GM19438 (cell line): Measurements from ENCODE around the gene MAST4.

Experiments
- ATAC-seq: cut with Tn5 transposase; IDR thresholded peaks from one replicate; pipeline ENCODE4 v1.9.1; 2021; ENCODE audit warnings: low read depth; ENCODE audit not compliant: unreplicated experiment

MAST4 gene

GRCh38 chr5:66603164-66603563 lies 7.0 kb downstream of the MAST4 start:
- ATAC-seq: no peak

- no peak for ATAC-seq
Observed at GRCh38 chr5:66603881-66604280, 7.7 kb downstream of the MAST4 start.

GRCh38 chr5:66606713-66607112 lies 10.5 kb downstream of the MAST4 start:
- ATAC-seq: no peak

GRCh38 chr5:66608501-66608900 lies 12.3 kb downstream of the MAST4 start:
- ATAC-seq: no peak

GRCh38 chr5:66609615-66610014 lies 13.4 kb downstream of the MAST4 start:
- ATAC-seq: no peak

DNA sequence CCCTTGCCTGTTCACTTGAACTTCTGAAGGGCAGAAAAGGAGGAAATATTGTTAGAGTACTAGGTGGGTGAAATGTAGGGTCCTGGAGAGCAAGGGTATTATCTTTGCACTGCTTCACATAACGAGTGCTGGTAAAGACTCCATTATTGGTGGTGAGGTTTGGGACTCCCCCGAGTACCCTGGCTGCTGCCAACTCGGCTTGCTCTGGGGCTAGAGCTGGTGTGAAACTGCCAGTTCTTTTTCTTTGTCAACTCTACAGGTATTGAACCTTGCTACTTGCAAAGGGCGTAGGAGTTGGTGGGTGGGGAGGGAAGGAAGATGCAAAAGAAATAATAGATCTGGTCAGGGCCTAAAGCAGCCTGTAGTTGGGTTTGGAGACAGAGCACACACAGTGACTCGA lies 16.0 kb downstream of the MAST4 start:
- no peak for ATAC-seq

DNA sequence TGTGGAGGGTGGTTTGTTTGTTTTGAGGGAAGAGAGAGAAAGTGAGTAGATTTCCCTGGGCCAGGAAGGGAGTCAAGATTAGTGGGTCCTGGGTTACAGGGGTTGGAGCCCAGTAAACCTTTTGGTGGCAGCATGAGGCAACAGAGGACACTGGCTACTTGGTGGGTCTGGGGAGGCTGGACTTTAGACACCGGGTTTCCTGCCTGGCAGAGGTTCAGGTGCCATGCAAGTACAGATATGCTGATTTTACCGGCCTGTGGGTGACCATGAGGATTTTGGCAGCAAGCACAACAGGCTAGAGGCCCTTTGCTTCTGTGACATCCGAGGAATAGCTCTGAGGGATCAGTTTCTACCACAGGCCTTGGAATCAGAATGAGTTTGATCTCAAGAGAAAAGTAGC lies 18.9 kb downstream of the MAST4 start:
- ATAC-seq: no peak

DNA sequence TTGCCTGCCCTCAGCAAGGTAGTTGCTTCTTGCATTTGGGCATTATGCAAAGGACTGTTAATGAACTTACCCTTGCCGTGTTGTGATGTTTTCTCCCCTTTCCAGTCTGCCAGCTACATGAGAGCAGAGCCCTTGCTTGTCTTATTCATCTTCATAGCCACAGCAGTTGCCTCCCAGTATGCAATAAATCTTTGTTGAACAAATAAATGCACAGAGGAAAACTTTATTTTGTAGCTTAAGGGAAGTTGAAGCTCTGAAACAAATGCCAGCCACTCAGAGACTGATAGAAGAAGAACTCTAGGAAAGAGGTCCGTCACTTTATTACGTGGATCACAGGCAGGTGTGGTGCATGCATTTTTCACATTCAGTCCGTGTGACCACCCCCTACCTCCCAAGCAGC lies 19.7 kb downstream of the MAST4 start:
- ATAC-seq: no peak

- no peak for ATAC-seq
Observed at GRCh38 chr5:66616520-66617225, 20.5 kb downstream of the MAST4 start.

DNA sequence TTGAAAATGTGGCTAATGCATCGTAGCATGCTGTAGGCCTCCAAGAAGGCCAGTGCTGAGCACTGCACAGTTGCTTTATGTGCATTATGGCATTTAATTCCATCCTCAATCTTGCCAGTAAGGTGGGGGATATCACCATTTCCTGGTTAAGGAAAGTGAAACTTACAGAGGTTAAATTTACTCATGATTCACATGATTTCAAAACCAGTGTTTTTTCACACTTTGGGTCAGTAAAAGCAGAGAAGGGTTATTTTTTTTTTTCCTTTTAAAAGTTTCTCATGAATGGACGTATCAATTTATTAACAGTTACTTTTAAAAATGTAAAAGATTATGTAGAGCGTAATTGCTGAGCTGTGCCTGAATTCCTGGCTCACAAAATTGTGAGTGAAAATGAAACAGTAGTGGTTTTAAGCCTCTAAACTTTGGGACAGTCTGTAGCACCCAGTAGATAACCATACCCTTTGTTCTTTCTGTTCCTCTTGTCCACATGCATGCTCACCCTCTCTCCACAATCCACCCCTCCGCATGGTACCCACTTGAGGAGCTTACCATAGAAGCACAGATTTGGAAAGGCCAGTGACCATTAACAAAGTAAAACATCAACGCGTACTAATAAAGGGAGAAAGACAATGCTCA lies 21.2 kb downstream of the MAST4 start:
- ATAC-seq: peak; percentile 77

DNA sequence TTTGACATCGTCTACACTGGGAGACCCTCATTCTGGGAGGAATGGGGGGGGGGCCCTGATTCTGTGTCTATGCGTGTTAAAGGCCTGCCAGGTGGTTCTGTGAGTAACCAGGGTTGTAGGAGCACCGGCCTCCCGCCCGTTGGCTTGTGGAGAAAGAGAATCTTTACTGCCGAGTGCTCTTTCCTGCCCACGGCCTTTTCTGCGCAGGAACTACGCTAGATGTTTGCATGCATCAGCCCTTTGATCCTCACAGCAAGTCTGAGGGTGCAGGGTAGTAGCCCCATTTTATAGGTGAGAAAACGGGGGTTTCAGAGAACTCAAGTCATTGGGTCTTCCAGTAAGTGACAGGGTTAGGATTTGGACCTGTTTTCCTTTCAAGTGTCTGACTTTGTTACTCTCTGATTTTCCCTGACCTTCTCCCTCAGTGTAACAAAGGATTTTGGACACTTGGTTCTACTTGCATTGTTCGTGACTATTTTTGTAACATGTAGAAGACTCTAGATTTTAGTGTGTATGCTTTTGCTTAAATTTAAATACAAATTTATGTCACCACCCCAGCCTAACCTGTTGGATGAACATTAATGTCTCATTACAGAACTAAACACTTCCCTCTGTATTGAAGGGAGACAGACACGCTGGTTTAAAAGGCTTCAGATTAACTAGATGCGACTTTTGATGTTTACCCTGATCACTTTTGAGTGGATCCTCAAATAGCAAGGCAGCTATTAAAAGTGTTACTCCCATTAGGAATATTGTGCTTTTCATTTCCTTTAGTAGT lies 22.0 kb downstream of the MAST4 start:
- no peak for ATAC-seq

GRCh38 chr5:66620711-66621110 lies 24.5 kb downstream of the MAST4 start:
- no peak for ATAC-seq

DNA sequence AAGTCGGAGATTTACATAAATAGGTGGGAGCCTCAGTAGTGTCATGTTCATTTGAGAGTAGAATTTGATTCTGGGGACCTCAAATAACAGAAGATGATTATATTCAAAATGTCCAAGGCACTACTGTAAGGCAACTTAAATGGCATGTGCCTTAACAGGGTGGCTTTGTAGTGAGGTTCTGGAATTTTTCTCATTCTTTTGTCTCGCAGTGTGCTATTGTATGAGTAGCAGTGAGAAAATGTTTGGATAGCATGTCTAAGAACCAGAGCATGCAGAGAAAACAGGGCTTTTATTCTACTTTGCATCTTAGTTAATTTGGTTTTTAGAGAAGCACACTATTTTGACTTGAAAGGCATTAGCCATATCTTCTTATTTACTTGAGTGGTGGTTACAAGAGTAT lies 25.0 kb downstream of the MAST4 start:
- ATAC-seq: no peak

GRCh38 chr5:66621736-66622135 lies 25.5 kb downstream of the MAST4 start:
- no peak for ATAC-seq

DNA sequence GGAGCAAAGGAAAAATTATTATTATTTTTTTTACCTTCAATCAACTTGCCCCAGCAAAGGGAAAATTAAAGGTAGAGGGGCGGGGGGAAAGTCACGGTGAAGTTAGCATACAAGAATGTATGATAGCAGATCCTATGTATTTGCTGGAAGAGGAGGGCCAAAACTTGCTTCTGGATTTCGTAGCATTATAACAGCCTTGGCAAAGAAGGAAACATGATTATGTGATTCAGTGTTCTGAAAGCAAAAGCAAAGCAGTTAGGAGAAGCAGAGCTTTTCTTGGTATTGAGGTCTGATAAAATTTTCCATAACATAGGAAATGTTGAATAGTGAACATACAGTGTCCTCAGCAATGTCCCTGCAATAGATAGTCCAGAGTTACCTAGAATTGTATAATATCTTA lies 32.4 kb downstream of the MAST4 start:
- ATAC-seq: no peak

- ATAC-seq: no peak
Observed at GRCh38 chr5:66629446-66629845, 33.3 kb downstream of the MAST4 start.

GRCh38 chr5:66633754-66634153 lies 37.6 kb downstream of the MAST4 start:
- no peak for ATAC-seq

GRCh38 chr5:66634601-66635000 lies 38.4 kb downstream of the MAST4 start:
- ATAC-seq: no peak

DNA sequence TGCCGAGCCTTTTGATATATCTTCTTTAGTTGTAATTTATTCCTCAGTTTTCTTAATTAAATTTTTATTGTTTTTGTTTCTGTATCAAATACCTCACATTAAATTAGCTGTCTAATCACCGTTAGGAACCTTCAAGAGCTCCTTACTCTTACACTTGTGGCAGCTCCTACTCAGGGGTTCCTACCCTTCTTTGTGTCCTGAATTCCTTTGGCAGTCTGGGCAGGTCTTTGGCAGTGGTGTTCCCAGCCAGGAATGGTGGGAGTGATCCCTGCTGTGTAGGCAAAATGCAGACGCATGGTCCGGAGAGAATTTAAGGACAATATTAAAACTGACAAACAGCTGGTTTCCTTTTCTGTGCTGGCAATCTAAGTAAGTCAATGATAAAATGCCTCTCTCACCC lies 41.8 kb downstream of the MAST4 start:
- no peak for ATAC-seq

DNA sequence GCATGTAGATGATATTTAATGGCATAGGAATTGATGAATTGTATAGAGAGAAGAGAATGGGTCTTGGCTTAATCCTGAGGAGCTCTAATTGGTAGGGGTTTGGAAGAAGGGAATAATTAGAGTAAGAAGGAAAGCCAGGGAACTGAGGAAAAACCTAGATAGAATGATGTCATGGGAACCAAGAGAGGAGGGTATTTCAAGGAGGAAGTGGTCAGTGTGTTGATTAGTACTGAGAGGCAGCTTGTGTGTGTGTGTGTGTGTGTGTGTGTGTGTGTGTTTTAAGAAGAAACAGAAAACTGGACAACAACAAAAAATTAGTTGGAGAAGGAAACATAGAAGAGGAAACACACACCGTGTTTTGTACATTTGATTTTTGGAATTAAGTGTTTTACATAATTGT lies 42.8 kb downstream of the MAST4 start:
- ATAC-seq: no peak

- ATAC-seq: no peak
Observed at GRCh38 chr5:66642538-66642937, 46.3 kb downstream of the MAST4 start.

- ATAC-seq: no peak
Observed at GRCh38 chr5:66643387-66643786, 47.2 kb downstream of the MAST4 start.
